ENCODE measurements around the gene TGFA. TPM values are rescaled to one million over a fixed set of nuclear protein-coding genes. Genes with fewer than 3 reads are reported as not detected.

The TGFA gene
- total RNA-seq, 3 donors from 2014 or later (not counting 1 experiment from before 2014, with no cell fraction given), result 5.0 to 13.3 (median 8.6) TPM

GRCh38 chr2:70490381-70490780 lies 63.2 kb downstream of the TGFA start:
- H3K4me3 Mint-ChIP-seq, result no peak overlapping the region
- H3K27me3 Mint-ChIP-seq (ENCODE audit: low read depth in 2 of 2), result no peaks in the 10 kb centered on the region
- intact Hi-C loops (cut with micrococcal nuclease), result no loop called here
- no peak overlapping the region for H3K27ac Mint-ChIP-seq
- no peaks in the 10 kb centered on the region for H3K27me3 ChIP-seq (ENCODE audit: control insufficient read depth, insufficient read depth, low read length)
- no peaks in the 10 kb centered on the region for H3K36me3 Mint-ChIP-seq
- H3K9me3 ChIP-seq (ENCODE audit: control insufficient read depth, insufficient read depth, low read length), result no peaks in the 10 kb centered on the region
- no peaks in the 10 kb centered on the region for H3K36me3 ChIP-seq (ENCODE audit: control insufficient read depth, insufficient read depth, low read length)
- H3K9me3 Mint-ChIP-seq, result no peaks in the 10 kb centered on the region
- no peak for TF ChIP-seq CTCF (IDR thresholded peaks at IDR 0.05)
- no peaks in the 10 kb centered on the region for H3K4me1 ChIP-seq (ENCODE audit: control insufficient read depth, insufficient read depth, low read length)
- no peak overlapping the region for H3K27ac ChIP-seq (ENCODE audit: low read length)
- H3K4me3 ChIP-seq (ENCODE audit: low read length), result no peak overlapping the region
- H3K4me1 Mint-ChIP-seq, result peaks cover 0 to 6% of the 10 kb centered on the region in 2 donors
- ATAC-seq (no peak), DNase-seq (no peak)
- 91% methylated on average over 5 of the region's 5 CpGs for WGBS (ENCODE audit: insufficient coverage)

GRCh38 chr2:70489165-70489564 lies 64.5 kb downstream of the TGFA start:
- Histone ChIP-seq H3K27me3 (ENCODE audit: control insufficient read depth, insufficient read depth, low read length) (no peaks in the 10 kb centered on the region), H3K36me3 (ENCODE audit: control insufficient read depth, insufficient read depth, low read length) (no peaks in the 10 kb centered on the region), H3K4me1 (ENCODE audit: control insufficient read depth, insufficient read depth, low read length) (no peaks in the 10 kb centered on the region), H3K27ac (ENCODE audit: low read length) (no peak overlapping the region), H3K4me3 (ENCODE audit: low read length) (no peak overlapping the region), H3K9me3 (ENCODE audit: control insufficient read depth, insufficient read depth, low read length) (no peaks in the 10 kb centered on the region)
- Mint-ChIP-seq H3K36me3 (no peaks in the 10 kb centered on the region), H3K4me3 (no peak overlapping the region), H3K4me1 (peaks cover 0 to 5% of the 10 kb centered on the region in 2 donors), H3K9me3 (no peaks in the 10 kb centered on the region), H3K27me3 (ENCODE audit: low read depth in 2 of 2) (no peaks in the 10 kb centered on the region), H3K27ac (no peak overlapping the region)
- 87% methylated on average over 10 of the region's 10 CpGs for WGBS (ENCODE audit: insufficient coverage)
- ATAC-seq (no peak), DNase-seq (no peak)
- no peak for TF ChIP-seq CTCF (IDR thresholded peaks at IDR 0.05)
- intact Hi-C loops (cut with micrococcal nuclease), result no loop called here

GRCh38 chr2:70484086-70484485 lies 69.5 kb downstream of the TGFA start:
- Histone ChIP-seq H3K4me1 (ENCODE audit: control insufficient read depth, insufficient read depth, low read length) (no peaks in the 10 kb centered on the region), H3K4me3 (ENCODE audit: low read length) (no peak overlapping the region), H3K9me3 (ENCODE audit: control insufficient read depth, insufficient read depth, low read length) (peaks cover 4% of the 10 kb centered on the region), H3K27me3 (ENCODE audit: control insufficient read depth, insufficient read depth, low read length) (no peaks in the 10 kb centered on the region), H3K27ac (ENCODE audit: low read length) (no peak overlapping the region), H3K36me3 (ENCODE audit: control insufficient read depth, insufficient read depth, low read length) (no peaks in the 10 kb centered on the region)
- H3K36me3 Mint-ChIP-seq, result no peaks in the 10 kb centered on the region
- 100% methylated on average over 1 of the region's 1 CpG for WGBS (ENCODE audit: insufficient coverage)
- no peak overlapping the region for H3K27ac Mint-ChIP-seq
- intact Hi-C loops (cut with micrococcal nuclease), result no loop called here
- no peaks in the 10 kb centered on the region for H3K9me3 Mint-ChIP-seq
- TF ChIP-seq CTCF (IDR thresholded peaks at IDR 0.05), result no peak
- DNase-seq (no peak), ATAC-seq (no peak)
- no peak overlapping the region for H3K4me3 Mint-ChIP-seq
- H3K27me3 Mint-ChIP-seq (ENCODE audit: low read depth in 2 of 2), result no peaks in the 10 kb centered on the region
- peaks cover 0 to 4% of the 10 kb centered on the region in 2 donors for H3K4me1 Mint-ChIP-seq

GRCh38 chr2:70482401-70482800 lies 71.2 kb downstream of the TGFA start:
- H3K27ac ChIP-seq (ENCODE audit: low read length), result no peak overlapping the region
- Mint-ChIP-seq H3K27ac (no peak overlapping the region), H3K27me3 (ENCODE audit: low read depth in 2 of 2) (no peaks in the 10 kb centered on the region), H3K4me3 (no peak overlapping the region), H3K4me1 (peaks cover 0 to 4% of the 10 kb centered on the region in 2 donors), H3K9me3 (no peaks in the 10 kb centered on the region), H3K36me3 (no peaks in the 10 kb centered on the region)
- no peaks in the 10 kb centered on the region for H3K27me3 ChIP-seq (ENCODE audit: control insufficient read depth, insufficient read depth, low read length)
- TF ChIP-seq CTCF (IDR thresholded peaks at IDR 0.05), result no peak
- H3K36me3 ChIP-seq (ENCODE audit: control insufficient read depth, insufficient read depth, low read length), result no peaks in the 10 kb centered on the region
- H3K4me3 ChIP-seq (ENCODE audit: low read length), result no peak overlapping the region
- DNase-seq (no peak), ATAC-seq (no peak)
- intact Hi-C loops (cut with micrococcal nuclease), result no loop called here
- no peaks in the 10 kb centered on the region for H3K4me1 ChIP-seq (ENCODE audit: control insufficient read depth, insufficient read depth, low read length)
- H3K9me3 ChIP-seq (ENCODE audit: control insufficient read depth, insufficient read depth, low read length), result peaks cover 4% of the 10 kb centered on the region

Measured in natural killer cell (primary cell).